ENCODE results near the gene LGR4.

LGR4 gene

GRCh38 chr11:27373856-27374602 lies 98.6 kb downstream of the LGR4 start:
- no peak for DNase-seq

DNA sequence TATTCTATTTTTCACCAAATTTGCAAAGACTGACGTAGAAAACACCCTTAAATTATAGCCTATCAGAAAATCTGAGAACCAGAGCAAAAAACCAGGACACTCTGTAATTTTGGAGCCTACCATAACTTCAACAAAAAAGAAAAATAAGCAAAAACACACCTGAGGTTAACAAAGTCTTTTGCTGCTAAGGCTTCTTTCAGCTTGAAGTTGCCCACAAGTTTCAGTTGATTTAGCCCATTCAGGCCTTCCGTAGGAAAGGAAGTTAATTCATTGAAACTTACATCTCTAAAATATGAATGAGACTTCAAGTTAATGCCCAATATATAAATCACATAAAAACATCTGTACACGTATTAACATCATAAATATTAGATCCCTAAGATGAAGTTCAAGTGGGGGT lies 99.2 kb downstream of the LGR4 start:
- no peak for DNase-seq

- DNase-seq, result no peak
Observed at GRCh38 chr11:27372164-27372563, 100.4 kb downstream of the LGR4 start.

DNA sequence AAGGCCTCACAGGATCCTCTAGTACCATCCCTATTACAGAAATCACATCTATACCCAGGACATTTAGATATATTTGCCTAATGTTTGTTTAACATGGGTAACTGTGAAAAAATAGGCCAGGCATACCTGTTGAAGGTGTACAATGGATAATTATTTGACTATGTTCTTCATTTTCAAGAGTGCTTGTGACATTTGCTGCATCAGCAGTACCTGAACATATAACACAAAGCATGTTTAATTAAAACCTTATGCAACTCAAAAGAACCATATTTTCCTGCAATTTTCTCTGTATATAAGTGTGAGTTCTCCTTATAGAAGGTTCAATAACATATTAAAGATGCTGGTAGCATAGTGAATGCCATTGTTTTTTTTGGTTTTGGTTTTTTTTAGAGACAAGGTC lies 101.1 kb downstream of the LGR4 start:
- DNase-seq, result no peak

GRCh38 chr11:27370374-27370773 lies 102.2 kb downstream of the LGR4 start:
- no peak for DNase-seq

DNA sequence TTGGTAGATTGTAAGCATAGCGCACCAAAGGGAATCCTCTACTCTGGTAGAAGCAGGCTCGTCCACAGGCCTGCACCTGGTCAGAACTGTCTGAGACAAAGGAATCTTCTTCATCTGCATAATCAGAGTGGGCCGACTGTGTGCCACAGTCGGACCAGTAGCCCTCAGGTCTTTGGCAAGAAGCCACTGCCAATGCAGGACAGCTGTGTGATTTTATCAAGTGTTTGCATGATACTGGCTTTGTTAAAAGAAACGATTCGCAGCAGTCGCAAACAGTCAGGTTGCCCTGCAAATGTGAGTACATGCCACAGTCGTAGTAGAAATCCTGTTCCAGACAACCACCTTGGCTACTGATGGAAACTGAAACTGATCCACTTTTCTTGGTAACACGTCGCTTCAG lies 104.7 kb downstream of the LGR4 start:
- DNase-seq, result no peak

DNA sequence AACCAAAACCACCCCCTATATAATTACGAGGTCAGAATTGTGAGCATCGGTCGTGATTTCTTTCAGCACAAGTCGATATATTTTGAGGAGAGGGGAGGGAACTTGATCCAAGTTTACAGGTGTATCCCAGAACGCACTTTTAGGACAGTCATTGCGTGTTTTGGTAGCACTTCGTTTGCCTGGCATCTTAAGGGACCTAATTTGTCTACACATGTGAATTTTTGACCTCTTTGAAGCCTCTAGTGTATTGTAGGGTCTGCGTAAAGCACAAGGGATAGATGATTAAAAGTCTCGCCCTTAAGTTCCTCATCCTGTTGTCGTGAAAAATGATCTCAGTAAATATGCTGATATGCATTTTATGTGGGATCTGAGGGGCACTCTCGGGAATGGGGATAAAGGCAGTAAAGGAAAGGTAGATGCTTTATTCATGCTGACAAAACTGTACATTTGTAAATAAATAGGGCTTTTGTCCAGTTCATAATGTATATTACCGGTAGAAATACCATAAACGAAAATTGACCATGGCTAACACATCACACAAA lies 108.9 kb downstream of the LGR4 start:
- DNase-seq, result no peak

DNA sequence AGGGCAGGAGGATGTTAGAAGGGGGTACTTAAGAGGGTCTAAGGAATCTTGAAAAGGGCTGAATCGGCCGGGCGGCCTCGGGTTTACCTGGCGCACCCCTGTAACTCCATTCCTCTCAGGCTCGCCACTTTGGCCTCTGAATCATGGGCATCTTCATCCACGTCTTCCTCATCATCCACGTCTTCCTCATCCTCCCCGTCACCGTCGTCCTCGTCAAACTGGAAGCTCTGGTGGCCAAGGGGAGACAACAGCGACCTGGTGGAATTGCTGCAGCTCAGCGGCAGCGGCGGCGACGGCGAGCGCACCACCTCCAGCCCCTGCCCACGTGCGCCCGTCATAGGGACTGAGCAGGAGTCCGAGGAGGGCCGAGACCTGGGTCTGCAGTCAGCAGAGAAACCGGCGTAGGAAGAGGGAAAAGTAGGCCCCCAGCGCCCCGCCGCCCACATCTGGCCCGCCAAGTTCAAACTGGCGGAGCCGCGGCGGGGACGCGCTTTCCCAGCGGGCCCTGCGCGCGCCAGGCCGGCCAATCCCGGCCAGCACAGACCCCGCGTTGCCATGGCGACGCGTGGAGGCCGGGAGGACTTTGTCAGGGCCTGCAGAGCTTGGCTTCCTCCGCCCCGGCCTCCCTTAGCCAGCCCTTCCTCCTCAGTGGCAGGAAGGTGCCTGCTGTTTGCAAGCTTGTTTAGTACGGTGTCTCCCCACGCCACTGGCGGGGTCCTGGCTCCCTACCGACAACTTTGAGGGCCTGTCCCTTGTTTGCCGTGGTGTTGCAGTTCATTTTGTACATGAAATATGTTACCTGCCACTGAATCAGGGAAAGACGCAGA lies 109.6 kb downstream of the LGR4 start, which contains the start of gene CCDC34:
Gene CCDC34 (minus strand): TSS at position 467 of the 827 bp plus-strand sequence. CDS start 21 bp downstream, at position 446.
- DNase-seq, result peak; percentile 94

GRCh38 chr11:27361649-27362431 lies 110.8 kb downstream of the LGR4 start:
- DNase-seq, result no peak

- no peak for DNase-seq
Observed at GRCh38 chr11:27358296-27358695, 114.3 kb downstream of the LGR4 start.

DNA sequence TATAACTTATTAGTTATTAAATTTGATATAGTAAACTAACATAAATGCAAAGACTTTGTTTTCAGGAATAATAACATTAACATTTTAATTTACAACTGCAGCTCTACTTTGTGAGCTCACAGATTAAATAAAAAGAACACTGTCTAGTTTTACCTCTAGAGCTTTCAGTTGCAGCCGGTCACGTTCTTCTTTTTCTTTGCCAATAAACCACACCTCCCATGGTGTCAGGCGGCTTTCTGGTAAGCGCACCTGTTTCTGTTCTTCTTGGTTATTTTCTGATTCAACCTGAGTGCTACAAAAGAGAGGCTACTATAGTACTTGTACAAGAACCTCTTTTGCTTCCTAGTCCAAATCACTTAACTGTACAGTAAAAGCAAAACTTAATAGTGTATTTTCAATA lies 115.3 kb downstream of the LGR4 start:
- DNase-seq, result peak; percentile 21

DNA sequence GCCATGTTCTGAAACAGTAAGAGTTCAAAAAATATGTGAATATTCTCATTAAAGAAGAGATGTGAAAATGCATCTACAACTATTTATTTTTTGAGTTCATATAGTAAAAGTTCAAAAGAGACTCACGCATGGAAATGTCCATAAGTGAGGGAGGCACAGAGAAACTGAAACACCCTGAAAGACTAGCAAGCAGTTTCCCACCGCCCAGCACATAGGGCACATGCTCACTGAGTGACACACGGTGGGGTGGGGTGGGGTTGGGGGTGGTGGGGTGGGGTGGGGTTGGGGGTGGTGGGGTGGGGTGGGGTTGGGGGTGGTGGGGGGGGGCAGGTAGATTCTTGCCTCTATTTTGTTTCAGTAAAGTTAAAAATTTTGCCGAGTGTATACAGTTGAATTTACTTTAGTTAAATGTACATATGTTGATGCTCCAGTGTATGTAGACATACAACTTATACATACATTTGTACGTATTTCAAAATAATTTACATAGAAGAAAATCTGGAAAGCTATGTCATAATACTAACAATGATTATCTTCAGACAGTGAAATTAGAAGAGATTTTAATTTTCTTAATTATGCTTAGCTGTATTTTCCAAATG lies 115.9 kb downstream of the LGR4 start:
- no peak for DNase-seq

DNA sequence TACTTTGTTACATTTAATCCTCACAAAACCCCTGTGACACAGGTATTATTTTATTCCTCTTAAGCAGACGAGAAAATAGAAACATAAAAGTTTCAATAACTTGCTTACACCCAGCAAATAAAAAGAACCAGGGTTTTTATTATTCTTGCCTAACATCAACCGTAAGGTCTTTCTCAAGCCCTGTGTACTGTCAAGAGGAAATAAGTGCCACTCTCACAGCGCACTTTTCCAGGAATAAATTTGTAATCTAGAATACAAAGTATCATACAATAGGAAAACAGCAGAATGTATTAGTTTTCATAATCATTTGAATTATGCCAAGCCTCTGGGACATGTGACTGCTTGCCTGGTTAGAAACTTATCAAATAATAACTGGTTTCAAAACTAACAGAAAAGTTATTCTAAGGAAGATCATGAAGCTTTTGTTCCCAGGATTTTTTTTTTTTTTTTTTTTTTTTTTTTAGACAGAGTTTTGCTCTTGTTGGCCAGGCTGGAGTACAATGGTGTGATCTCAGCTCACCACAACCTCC lies 117.0 kb downstream of the LGR4 start:
- no peak for DNase-seq

GRCh38 chr11:27354359-27354965 lies 118.1 kb downstream of the LGR4 start:
- DNase-seq, result no peak

DNA sequence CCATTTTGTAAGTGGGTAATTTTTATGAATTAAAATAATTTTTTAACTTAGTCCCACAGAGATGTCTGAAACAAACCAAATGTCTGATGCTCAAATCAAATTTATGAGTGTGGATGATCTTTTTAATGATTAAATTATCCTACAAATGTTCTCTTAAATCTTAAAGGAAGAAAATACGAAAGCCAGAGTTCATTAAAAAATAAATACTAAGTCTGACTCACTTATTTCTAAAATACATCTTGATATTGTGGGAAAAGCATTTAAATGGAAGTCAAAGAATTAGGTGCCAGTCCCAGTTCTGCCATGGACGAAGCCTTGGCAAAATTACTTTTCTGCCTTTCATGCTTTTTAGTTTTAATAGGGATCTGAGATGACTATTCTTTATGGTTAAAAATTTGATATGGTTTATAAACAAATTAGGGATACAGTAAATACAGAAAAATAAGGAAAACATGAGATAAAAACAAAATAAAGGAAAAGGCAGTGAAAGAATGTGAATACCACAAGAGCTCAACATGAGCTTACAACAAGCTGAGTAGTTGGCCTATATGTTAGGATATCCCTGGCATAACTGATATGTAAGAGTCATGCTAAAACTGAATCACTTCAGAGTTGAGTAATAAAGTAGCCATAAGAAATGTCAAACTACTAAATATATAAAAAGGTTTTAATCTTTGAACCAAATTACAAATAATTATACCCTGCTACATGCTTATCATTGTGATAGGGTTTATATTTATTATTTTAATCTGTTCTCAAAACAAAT lies 118.8 kb downstream of the LGR4 start:
- no peak for DNase-seq

DNA sequence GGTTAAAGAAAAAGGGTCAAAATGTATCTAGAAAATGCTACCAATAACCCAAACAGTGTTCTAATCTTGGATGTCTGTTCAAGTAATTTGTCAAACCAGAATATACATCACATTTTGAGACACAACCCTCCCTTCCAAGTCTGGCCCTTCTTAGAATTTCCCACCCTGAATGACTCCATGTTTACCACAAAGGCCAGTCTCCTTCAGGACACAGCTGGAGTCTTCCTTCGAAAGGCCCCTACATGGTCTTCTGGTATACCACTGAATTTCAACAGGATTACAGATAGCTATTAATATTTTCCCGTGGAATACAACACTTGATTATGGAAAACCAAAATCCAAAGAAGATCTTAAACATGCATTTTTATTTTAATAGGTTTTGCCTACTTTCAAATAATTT lies 119.8 kb downstream of the LGR4 start:
- no peak for DNase-seq

GRCh38 chr11:27350511-27350910 lies 122.1 kb downstream of the LGR4 start:
- DNase-seq, result no peak

DNA sequence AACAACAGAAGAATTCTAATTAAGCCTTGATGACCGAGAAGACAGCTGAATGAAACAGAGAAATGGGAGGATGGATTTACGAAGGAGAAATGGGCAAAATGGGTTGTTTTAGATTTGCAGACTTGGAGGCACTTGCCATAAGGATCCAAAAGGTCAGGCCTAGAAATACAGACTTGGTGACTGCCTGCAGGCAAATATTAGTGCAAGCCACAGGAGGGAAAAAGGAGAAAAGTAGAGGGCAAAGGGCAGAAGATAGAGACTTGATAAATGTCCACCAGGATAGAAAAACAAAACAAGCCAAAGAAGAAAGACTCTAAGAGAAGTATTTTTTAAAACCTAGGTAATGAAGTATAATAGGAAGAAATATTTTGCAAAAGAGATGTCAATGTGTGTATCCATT lies 122.7 kb downstream of the LGR4 start:
- DNase-seq, result no peak

DNA sequence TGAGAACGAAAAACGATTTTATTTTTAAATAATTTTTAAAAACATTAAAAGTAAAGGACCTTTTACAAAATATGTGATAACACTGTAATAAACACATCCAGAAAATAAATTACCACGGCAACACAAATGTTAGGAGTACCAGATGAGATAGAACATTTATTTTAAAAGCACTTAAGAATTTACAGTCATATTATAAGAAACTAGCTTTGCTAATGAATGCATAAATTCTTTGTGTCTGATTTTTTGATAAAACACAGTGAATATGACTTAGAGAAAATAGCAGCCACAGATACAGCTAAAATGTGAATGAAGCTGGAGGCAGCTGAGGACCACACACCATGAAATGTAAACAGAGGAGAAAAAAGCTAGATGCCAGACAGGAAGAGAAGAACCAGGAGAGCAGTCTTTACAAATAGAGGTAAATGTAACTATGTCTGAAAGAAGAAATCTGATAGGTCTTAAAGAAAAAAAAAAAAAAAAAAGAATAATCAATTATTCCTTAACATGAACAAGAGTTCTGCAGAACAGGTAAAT lies 124.2 kb downstream of the LGR4 start:
- no peak for DNase-seq

DNA sequence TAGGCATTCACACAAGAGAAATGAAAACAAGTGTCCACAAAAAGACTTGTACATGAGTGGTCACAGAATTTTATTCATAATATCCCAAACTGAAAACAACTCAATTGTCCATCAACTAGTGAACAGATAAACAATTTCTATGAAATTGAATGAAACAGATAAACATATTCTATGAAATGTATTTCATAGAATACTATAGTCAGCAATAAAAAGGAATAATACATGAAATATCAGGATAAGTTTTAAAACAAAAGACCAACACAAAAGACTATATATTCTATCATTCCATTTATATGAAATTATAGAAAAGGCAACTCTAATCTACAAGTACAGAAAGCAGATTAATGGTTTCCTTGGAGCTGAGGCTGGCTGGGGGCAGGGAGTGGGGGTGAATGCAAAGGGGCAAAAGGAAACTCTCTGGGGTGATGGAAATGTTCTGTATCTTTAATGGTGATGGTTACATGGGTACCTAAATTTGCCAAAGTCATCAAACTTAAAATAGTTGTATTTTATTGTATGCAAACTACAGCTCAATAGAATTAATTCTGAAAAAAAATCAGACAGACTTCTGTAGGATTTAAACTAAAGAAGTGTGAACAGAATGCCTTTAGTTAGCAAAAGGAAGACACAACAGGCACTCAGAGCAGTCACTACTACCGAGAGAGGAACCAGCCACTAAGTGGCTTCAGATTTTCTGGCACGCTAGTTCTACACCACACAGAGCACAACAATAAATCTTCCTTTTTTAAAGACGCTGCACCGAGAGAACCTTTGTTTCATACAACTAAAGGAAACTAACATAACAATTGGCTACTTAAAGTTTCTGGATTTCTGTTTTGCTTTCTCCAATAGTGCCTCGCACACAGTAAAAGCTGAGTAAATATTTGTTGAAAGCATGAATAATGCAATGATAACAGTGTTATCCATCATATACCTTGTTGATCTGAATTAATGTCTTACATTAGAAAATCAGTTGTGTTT lies 124.9 kb downstream of the LGR4 start:
- no peak for DNase-seq

All from NCI-H2107 (cell line).